CD4-positive, alpha-beta memory T cell (primary cell): ENCODE results near the gene ACTR2. TPM values are rescaled to one million over a fixed set of nuclear protein-coding genes. Genes with fewer than 3 reads are reported as not detected.

ENCODE experiments used
- CTCF ChIA-PET: fragments of 350-600 bp; sonication (Branson Sonifier 250); formaldehyde crosslinking; loops from one replicate; lab custom pipeline; 2021; ENCODE audit warnings: inconsistent platforms; ENCODE audit not compliant: partially characterized antibody; lab: Charles Lee
- POLR2A ChIA-PET: fragments of 350-600 bp; sonication (Branson Sonifier 250); formaldehyde crosslinking; loops from one replicate; lab custom pipeline; 2021; ENCODE audit not compliant: partially characterized antibody; lab: Charles Lee
- DNase-seq, 5 donors: peaks; one replicate each; pipeline versions ENCODE4 v3.0.0 to v3.0.0-alpha.2; 2020 to 2022; ENCODE audit warnings: mixed read lengths in 1 of 5
- H3K27ac ChIP-seq: one replicate; pipeline ENCODE4 v1.7.0; 2013; ENCODE audit warnings: low read depth, low read length
- H3K27me3 ChIP-seq: 2 replicates; pipeline ENCODE4 v1.7.0; 2013; ENCODE audit warnings: mild to moderate bottlenecking, low read length, moderate library complexity; ENCODE audit not compliant: insufficient read depth
- H3K36me3 ChIP-seq: 2 replicates; pipeline ENCODE4 v1.7.0; 2013; ENCODE audit warnings: mild to moderate bottlenecking, low read length, moderate library complexity; ENCODE audit not compliant: insufficient read depth
- H3K4me1 ChIP-seq: 2 replicates; pipeline ENCODE4 v1.7.0; 2013; ENCODE audit warnings: mild to moderate bottlenecking, low read length, moderate library complexity; ENCODE audit not compliant: insufficient read depth
- H3K4me3 ChIP-seq, 2 donors: one replicate each; pipeline ENCODE4 v1.7.0; 2013; ENCODE audit warnings: low read length in 2 of 2, mild to moderate bottlenecking in 1 of 2
- H3K9me3 ChIP-seq, 2 donors: one replicate each; pipeline ENCODE4 v1.7.0; 2013; ENCODE audit warnings: low read length in 2 of 2, control low read depth in 1 of 2; ENCODE audit not compliant: control insufficient read depth in 1 of 2
- H3K27ac Mint-ChIP-seq, 7 donors: one replicate each; pipeline ENCODE4 v1.8.0; 2020 to 2021; ENCODE audit warnings: mixed read lengths in 7 of 7, mild to moderate bottlenecking in 6 of 7, inconsistent platforms in 3 of 7, moderate library complexity in 3 of 7
- H3K27me3 Mint-ChIP-seq, 2 donors: one replicate each; pipeline ENCODE4 v1.8.0; 2020 to 2021; ENCODE audit warnings: mixed read lengths in 2 of 2
- H3K36me3 Mint-ChIP-seq, 2 donors: one replicate each; pipeline ENCODE4 v1.8.0; 2020 to 2021; ENCODE audit warnings: mixed read lengths in 2 of 2, inconsistent platforms in 1 of 2, mild to moderate bottlenecking in 1 of 2
- H3K4me1 Mint-ChIP-seq, 4 donors: one replicate each; pipeline ENCODE4 v1.8.0; 2020 to 2021; ENCODE audit warnings: mixed read lengths in 4 of 4, mild to moderate bottlenecking in 1 of 4
- H3K4me3 Mint-ChIP-seq, 8 donors: one replicate each; pipeline ENCODE4 v1.8.0; 2020 to 2021; ENCODE audit warnings: mixed read lengths in 8 of 8, mild to moderate bottlenecking in 7 of 8, moderate library complexity in 6 of 8, inconsistent platforms in 3 of 8
- H3K9me3 Mint-ChIP-seq, 8 donors: one replicate each; pipeline ENCODE4 v1.8.0; 2020 to 2021; ENCODE audit warnings: mixed read lengths in 8 of 8, mild to moderate bottlenecking in 5 of 8, inconsistent platforms in 3 of 8, moderate library complexity in 1 of 8
- intact Hi-C: fragments of 100-400 bp; cut with micrococcal nuclease; formaldehyde crosslinking; loops from one replicate; pipeline ENCODE4 v1.15.1; 2023
- polyA plus RNA-seq, 2 donors: library from polyadenylated mRNA; unstranded; fragments of 300-500 nt; fragmentation: Illumina TruSeq; gene quantifications; one replicate each; pipeline ENCODE4 v1.2.3, GENCODE V29; 2021
- total RNA-seq, 2 experiments: library from RNA; stranded (reverse); gene quantifications; one replicate each; pipeline ENCODE4 v1.2.3, GENCODE V29; 2021

Gene ACTR2
- total and polyA plus RNA-seq, 4 experiments from 2014 or later: 289 to 312 (median 295) TPM

DNA sequence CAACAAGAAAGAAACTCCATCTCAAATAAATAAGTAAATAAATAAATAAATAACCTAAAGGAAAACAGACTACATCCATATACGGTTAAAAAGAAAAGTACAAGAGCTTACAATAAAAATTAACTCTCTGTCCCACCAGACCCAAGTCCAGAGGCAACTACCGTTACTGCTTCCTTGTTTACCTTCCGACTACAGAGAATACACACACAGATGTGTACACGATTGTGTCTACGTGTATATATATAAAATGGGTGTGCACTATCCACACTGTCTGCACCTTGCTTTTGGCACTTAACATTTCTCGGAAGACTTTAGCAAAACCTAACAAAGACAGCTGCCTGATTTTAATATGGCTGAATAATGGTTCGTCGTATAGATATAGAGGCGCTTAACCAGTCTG, 69.9 kb downstream of the ACTR2 start:
- Histone ChIP-seq H3K27ac (no peak overlapping the region), H3K9me3 (no peaks in the 10 kb centered on the region), H3K4me3 (no peak overlapping the region), H3K4me1 (peaks cover 36% of the 10 kb centered on the region), H3K27me3 (no peaks in the 10 kb centered on the region), H3K36me3 (no peaks in the 10 kb centered on the region)
- H3K4me3 Mint-ChIP-seq: no peak overlapping the region
- DNase-seq: no peak
- H3K4me1 Mint-ChIP-seq: peaks cover 19 to 44% (median 30%) of the 10 kb centered on the region in 4 donors
- H3K27ac Mint-ChIP-seq: no peak overlapping the region
- intact Hi-C loops: no loop called here
- H3K9me3 Mint-ChIP-seq: peaks cover 0 to 3% (median 0%) of the 10 kb centered on the region in 8 donors
- no peaks in the 10 kb centered on the region for H3K36me3 Mint-ChIP-seq
- CTCF ChIA-PET: no interaction called here
- H3K27me3 Mint-ChIP-seq: peaks cover 0 to 9% of the 10 kb centered on the region in 2 donors
- POLR2A ChIA-PET: no interaction called here

DNA sequence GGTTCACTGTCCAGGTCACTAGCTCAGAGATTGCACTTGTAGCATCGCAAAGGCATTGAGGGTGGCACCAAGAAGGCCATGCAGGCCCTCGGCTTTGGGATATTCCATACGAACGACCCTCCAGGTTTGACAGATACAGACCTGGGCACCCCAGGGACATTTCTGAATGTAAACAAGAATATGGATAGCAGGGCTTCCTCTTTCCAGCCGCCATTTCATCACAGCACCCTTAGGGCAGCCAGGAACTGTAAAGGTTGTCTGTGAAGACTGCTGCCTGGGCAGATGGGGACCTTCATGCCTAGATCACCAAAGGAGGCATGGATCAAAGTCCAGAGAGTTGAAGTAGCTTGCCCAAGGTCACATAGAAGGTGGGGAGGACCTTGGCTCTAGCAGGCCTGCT, 70.5 kb downstream of the ACTR2 start:
- no peak overlapping the region for H3K27ac Mint-ChIP-seq
- H3K27me3 Mint-ChIP-seq: peaks cover 0 to 8% of the 10 kb centered on the region in 2 donors
- CTCF ChIA-PET: no interaction called here
- no peak overlapping the region for H3K4me3 Mint-ChIP-seq
- Histone ChIP-seq H3K36me3 (no peaks in the 10 kb centered on the region), H3K9me3 (no peaks in the 10 kb centered on the region), H3K4me1 (peaks cover 36% of the 10 kb centered on the region), H3K4me3 (no peak overlapping the region), H3K27ac (no peak overlapping the region), H3K27me3 (no peaks in the 10 kb centered on the region)
- intact Hi-C loops: no loop called here
- H3K36me3 Mint-ChIP-seq: no peaks in the 10 kb centered on the region
- peaks cover 20 to 49% (median 33%) of the 10 kb centered on the region in 4 donors for H3K4me1 Mint-ChIP-seq
- POLR2A ChIA-PET: no interaction called here
- peaks cover 0 to 3% (median 0%) of the 10 kb centered on the region in 8 donors for H3K9me3 Mint-ChIP-seq
- no peak for DNase-seq

DNA sequence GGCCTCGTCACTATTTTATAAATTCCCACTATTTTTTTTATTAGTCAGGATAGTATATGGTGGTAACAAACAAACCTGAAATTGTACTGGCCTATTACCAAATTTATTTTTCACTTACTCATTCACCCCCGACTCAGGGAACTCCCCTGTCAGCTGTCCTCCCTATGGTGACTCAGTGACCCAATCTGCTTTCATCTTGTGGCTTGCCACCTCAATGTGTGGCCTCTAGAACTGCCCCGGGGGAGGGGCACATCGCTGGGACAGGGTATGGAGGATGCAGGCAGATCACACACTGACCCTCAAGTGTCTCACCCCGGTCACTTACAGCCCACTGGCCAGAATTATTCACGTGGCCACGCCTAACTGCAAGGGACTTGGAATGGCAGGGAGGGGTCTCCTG, 71.6 kb downstream of the ACTR2 start:
- intact Hi-C loops: no loop called here
- Histone ChIP-seq H3K36me3 (no peaks in the 10 kb centered on the region), H3K4me3 (no peak overlapping the region), H3K27ac (no peak overlapping the region), H3K4me1 (peaks cover 36% of the 10 kb centered on the region), H3K27me3 (no peaks in the 10 kb centered on the region), H3K9me3 (no peaks in the 10 kb centered on the region)
- ChIA-PET POLR2A (interaction anchor here (1.0 kb wide), 1 partner anchor 23 kb away, joined by 3 read pairs; no protein-coding TSS in a partner anchor), CTCF (no interaction called here)
- H3K4me3 Mint-ChIP-seq: no peak overlapping the region
- no peaks in the 10 kb centered on the region for H3K36me3 Mint-ChIP-seq
- peaks cover 0 to 8% of the 10 kb centered on the region in 2 donors for H3K27me3 Mint-ChIP-seq
- peaks cover 0 to 3% (median 0%) of the 10 kb centered on the region in 8 donors for H3K9me3 Mint-ChIP-seq
- H3K4me1 Mint-ChIP-seq: peaks cover 20 to 50% (median 34%) of the 10 kb centered on the region in 4 donors
- DNase-seq: peak in 1 of 5 donors; percentile 46
- peak overlapping the region in 2 of 7 donors; percentile 14 to 75 for H3K27ac Mint-ChIP-seq

DNA sequence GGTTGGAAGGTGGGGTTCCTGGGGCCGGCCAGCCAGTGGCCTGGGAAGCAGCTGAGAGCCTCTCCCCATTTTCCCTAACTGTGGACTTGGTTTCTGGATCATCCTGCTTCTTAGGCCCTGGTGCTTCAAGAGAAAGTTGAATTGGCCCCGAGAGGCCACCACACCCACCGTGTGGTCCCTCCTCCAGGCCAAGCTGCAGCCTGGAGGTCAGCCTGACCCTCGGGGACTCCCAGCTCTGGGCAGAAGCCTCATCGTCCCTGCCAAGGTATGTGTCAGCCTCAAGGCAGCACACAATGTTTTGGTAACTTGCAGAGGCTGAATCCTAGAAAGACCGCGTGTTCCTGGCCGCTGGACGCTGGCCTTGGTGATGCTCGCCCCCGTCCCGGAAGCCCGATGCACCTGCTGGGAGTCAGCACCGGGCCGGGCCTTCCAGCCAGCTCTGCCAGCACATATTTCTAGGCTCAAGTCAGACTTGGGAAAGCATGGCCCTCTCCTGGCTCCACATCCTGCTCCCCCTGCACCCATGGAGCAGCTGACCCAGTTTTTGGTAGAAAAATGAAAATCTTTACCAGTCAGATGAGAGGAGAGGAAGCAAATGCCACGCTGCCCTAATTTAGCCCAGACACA, 72.6 kb downstream of the ACTR2 start:
- Mint-ChIP-seq H3K4me1 (peaks cover 20 to 50% (median 34%) of the 10 kb centered on the region in 4 donors), H3K4me3 (peak overlapping the region in 7 of 8 donors; percentile 74 to 91 (median 86)), H3K36me3 (no peaks in the 10 kb centered on the region), H3K27ac (peak overlapping the region in 5 of 7 donors; percentile 32 to 94 (median 91)), H3K27me3 (peaks cover 0 to 2% of the 10 kb centered on the region in 2 donors), H3K9me3 (peaks cover 0 to 3% (median 0%) of the 10 kb centered on the region in 8 donors)
- no peak for DNase-seq
- CTCF ChIA-PET: interaction anchor here (1.0 kb wide), 2 partner anchors 26 to 48 kb away, joined by 3 to 4 read pairs; no protein-coding TSS in a partner anchor
- POLR2A ChIA-PET: interaction anchor here (0.5 to 1.8 kb wide), 5 partner anchors 20 to 79 kb away, joined by 3 to 7 read pairs (median 4); partner anchors contain the start of gene ACTR2
- Histone ChIP-seq H3K36me3 (no peaks in the 10 kb centered on the region), H3K27ac (no peak overlapping the region), H3K27me3 (no peaks in the 10 kb centered on the region), H3K9me3 (no peaks in the 10 kb centered on the region), H3K4me3 (peak overlapping the region in 1 of 2 donors; percentile 26), H3K4me1 (peaks cover 36% of the 10 kb centered on the region)
- intact Hi-C loops: loop anchor here (2.0 to 5.0 kb wide), 2 partner anchors 73 to 131 kb away; partner anchors contain the start of gene ACTR2

DNA sequence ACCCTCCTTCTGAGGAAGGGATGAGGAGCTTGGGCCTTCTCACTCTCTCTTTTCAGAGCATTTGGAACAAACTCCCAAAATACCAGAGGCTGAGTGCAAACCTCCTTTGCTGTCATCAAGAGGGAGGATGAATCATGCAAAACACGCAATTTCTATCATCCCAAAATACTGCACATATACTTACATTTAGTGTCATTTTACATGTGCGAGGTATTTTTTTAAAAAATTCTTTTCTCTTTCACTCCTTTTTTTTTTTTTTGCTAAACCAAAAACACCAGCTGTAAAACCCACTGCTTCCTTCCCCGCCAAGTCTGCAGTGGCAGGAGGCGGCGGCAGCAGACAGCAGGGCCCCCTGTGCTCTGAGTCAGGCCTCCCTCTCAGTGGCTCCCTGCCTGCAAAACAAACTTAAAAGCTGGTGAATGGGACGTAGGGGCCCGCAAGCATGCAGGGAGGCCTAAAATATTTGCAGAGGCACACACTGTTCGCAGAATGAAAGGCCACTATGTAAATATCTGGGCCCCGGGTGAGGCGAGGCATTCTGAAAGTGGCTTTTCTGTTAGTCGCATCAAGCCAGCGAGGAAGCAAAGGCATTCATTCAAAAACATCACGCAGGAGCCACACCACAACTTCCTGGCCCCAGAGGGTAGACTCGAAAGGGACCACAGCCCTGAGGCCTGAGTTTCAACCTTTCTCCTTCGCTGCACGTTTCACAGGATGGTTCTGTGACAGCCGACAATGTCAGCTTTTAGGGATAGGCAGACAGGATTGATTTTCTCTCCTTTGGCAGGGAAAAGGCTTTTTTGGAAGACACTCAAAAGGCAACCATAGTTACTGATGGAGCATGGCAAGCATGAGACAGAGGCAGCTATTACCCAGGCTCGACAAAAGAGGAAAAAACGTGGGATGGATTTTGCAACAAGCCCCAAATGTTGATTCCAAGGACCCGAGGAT, 73.4 kb downstream of the ACTR2 start:
- peaks cover 36% of the 10 kb centered on the region for H3K4me1 ChIP-seq
- H3K4me3 ChIP-seq: peak overlapping the region; percentile 26 to 27
- no peaks in the 10 kb centered on the region for H3K27me3 ChIP-seq
- Mint-ChIP-seq H3K27ac (peak overlapping the region; percentile 73 to 94 (median 93)), H3K9me3 (peaks cover 0 to 3% (median 0%) of the 10 kb centered on the region in 8 donors), H3K36me3 (no peaks in the 10 kb centered on the region), H3K4me3 (peak overlapping the region; percentile 74 to 91 (median 82)), H3K27me3 (peaks cover 0 to 2% of the 10 kb centered on the region in 2 donors), H3K4me1 (peaks cover 20 to 50% (median 34%) of the 10 kb centered on the region in 4 donors)
- H3K36me3 ChIP-seq: no peaks in the 10 kb centered on the region
- DNase-seq: peak; percentile 66 to 79 (median 72)
- no peaks in the 10 kb centered on the region for H3K9me3 ChIP-seq
- POLR2A ChIA-PET: interaction anchor here (0.5 to 1.8 kb wide), 4 partner anchors 19 to 80 kb away, joined by 3 to 7 read pairs (median 4); partner anchors contain the start of gene ACTR2
- no peak overlapping the region for H3K27ac ChIP-seq
- intact Hi-C loops: loop anchor here (1.0 to 5.0 kb wide), 3 partner anchors 36 to 130 kb away; partner anchors contain the start of gene ACTR2
- CTCF ChIA-PET: interaction anchor here (0.7 to 1.0 kb wide), 3 partner anchors 27 to 134 kb away, joined by 3 to 4 read pairs (median 3); no protein-coding TSS in a partner anchor

DNA sequence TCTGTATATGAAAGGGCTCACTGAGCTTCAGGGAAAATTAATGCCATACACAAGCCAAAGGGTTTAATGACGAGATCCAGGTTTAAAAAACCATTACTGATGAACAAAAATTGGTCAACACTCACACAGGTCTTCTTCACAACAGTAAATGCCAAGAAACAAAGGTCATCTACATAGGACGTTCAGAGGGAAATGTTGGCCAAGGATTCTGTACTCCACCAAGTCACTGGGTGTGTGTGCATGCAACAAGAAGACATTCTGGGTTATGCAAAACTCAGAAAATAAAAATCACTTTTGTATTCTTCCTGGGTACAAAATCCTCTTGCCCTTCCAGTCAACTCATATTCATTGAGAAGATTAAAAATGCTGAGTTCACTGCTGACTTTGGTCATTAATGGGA, 78.3 kb downstream of the ACTR2 start:
- Histone ChIP-seq H3K27ac (no peak overlapping the region), H3K4me3 (no peak overlapping the region), H3K27me3 (no peaks in the 10 kb centered on the region), H3K9me3 (no peaks in the 10 kb centered on the region), H3K36me3 (no peaks in the 10 kb centered on the region), H3K4me1 (peaks cover 16% of the 10 kb centered on the region)
- DNase-seq: no peak
- H3K4me1 Mint-ChIP-seq: peaks cover 14 to 24% (median 19%) of the 10 kb centered on the region in 4 donors
- POLR2A ChIA-PET: no interaction called here
- H3K9me3 Mint-ChIP-seq: peaks cover 0 to 3% (median 0%) of the 10 kb centered on the region in 8 donors
- H3K27me3 Mint-ChIP-seq: no peaks in the 10 kb centered on the region
- no peak overlapping the region for H3K4me3 Mint-ChIP-seq
- H3K36me3 Mint-ChIP-seq: no peaks in the 10 kb centered on the region
- CTCF ChIA-PET: no interaction called here
- H3K27ac Mint-ChIP-seq: no peak overlapping the region
- intact Hi-C loops: no loop called here
